GM12878 (cell line): ENCODE data around the gene IDS. TPM values are rescaled to one million over a fixed set of nuclear protein-coding genes. Genes with fewer than 3 reads are reported as not detected.

Experiments
- ATAC-seq: fragments of 200-7000 bp; cut with Tn5 transposase; 3 replicates; pipeline ENCODE4 v1.9.1; 2020; ENCODE audit warnings: mild to moderate bottlenecking, moderate library complexity
- BruUV-seq: library from RNA; stranded (reverse); fragments of 400-500 nt; replicated peaks from 2 replicates; lab custom pipeline; 2021; lab: Mats Ljungman, UMichigan
- CTCF ChIA-PET: fragments of 300-600 bp; sonication (Branson Sonifier 250); formaldehyde crosslinking; extraction: SDS; loops from one replicate; lab custom pipeline; 2021; ENCODE audit warnings: inconsistent platforms; lab: Yijun Ruan, JAX
- POLR2A ChIA-PET: fragments of 350-600 bp; formaldehyde crosslinking; extraction: SDS; loops from one replicate; lab custom pipeline; 2021; ENCODE audit warnings: inconsistent platforms; lab: Charles Lee
- RAD21 ChIA-PET: fragments of 300-600 bp; sonication (Branson Sonifier 250); formaldehyde crosslinking; loops from one replicate; lab custom pipeline; 2023; ENCODE audit warnings: antibody characterized with exemption; ENCODE audit not compliant: unreplicated experiment; lab: Charles Lee
- SMC1A ChIA-PET: fragments of 300-600 bp; sonication (Branson Sonifier 250); formaldehyde crosslinking; loops from one replicate; lab custom pipeline; 2023; ENCODE audit not compliant: unreplicated experiment, uncharacterized antibody; lab: Charles Lee
- DNase-seq: peaks from one replicate; pipeline ENCODE4 v3.0.0-alpha.2; 2011; ENCODE audit warnings: low read depth, low spot score
- FAIRE-seq: peaks from 3 replicates; lab custom pipeline; 2011; peaks lifted over from hg19 to GRCh38; lab: Jason Lieb, UNC
- H2AFZ ChIP-seq: 2 replicates; pipeline ENCODE4 v1.6.0; 2011; ENCODE audit warnings: low read depth, low read length, control low read depth; ENCODE audit not compliant: control insufficient read depth
- H3K27ac ChIP-seq: 2 replicates; pipeline ENCODE4 v1.5.1; 2011; ENCODE audit warnings: control low read depth; ENCODE audit not compliant: control insufficient read depth, insufficient read depth
- H3K27me3 ChIP-seq, 2 experiments: replicated peaks in 1 of 2; 2 replicates each; pipeline versions ENCODE4 v1.6.0 to v1.6.1; 2011; ENCODE audit warnings: low read length in 1 of 2; ENCODE audit not compliant: control insufficient read depth in 2 of 2, insufficient read depth in 2 of 2
- H3K36me3 ChIP-seq, 2 experiments: 2 replicates each; pipeline ENCODE4 v1.5.1; 2011; ENCODE audit warnings: low read length in 1 of 2; ENCODE audit not compliant: control insufficient read depth in 2 of 2, insufficient read depth in 2 of 2
- H3K4me1 ChIP-seq: 2 replicates; pipeline ENCODE4 v1.6.1; 2011; ENCODE audit warnings: mild to moderate bottlenecking, low read length, moderate library complexity, mixed read lengths; ENCODE audit not compliant: control insufficient read depth, insufficient read depth
- H3K4me2 ChIP-seq: 2 replicates; pipeline ENCODE4 v1.6.0; 2011; ENCODE audit warnings: control low read depth; ENCODE audit not compliant: control insufficient read depth, insufficient read depth
- H3K4me3 ChIP-seq: fragments of 200-600 bp; sonication (generic); 2 replicates; pipeline ENCODE4 v1.5.1; 2016
- H3K79me2 ChIP-seq: 2 replicates; pipeline ENCODE4 v1.6.0; 2011; ENCODE audit warnings: low read length; ENCODE audit not compliant: control insufficient read depth, insufficient read depth
- H3K9ac ChIP-seq: 2 replicates; pipeline ENCODE4 v1.8.0; 2011; ENCODE audit warnings: low read length, control low read depth, mixed read lengths; ENCODE audit not compliant: control insufficient read depth, insufficient read depth
- H3K9me3 ChIP-seq: replicated peaks from 3 replicates; pipeline ENCODE4 v1.5.1; 2011; ENCODE audit warnings: mild to moderate bottlenecking, low read length; ENCODE audit not compliant: control insufficient read depth, insufficient read depth
- H4K20me1 ChIP-seq: 2 replicates; pipeline ENCODE4 v1.6.0; 2011; ENCODE audit not compliant: control insufficient read depth, insufficient read depth
- ATF7 ChIP-seq: fragments of 450-650 bp; IDR thresholded peaks from 2 replicates; pipeline ENCODE4 v1.6.1; 2016; ENCODE audit warnings: low read depth, mild to moderate bottlenecking
- BRCA1 ChIP-seq: IDR thresholded peaks from 2 replicates; pipeline ENCODE4 v1.6.1; 2011; ENCODE audit warnings: low read depth, low read length, improper control_type of control experiment
- CHD1 ChIP-seq: IDR thresholded peaks from 2 replicates; pipeline ENCODE4 v1.6.1; 2012; ENCODE audit warnings: low read depth, low read length, improper control_type of control experiment
- E2F4 ChIP-seq: IDR thresholded peaks from 2 replicates; pipeline ENCODE4 v1.6.1; 2012; ENCODE audit warnings: low read depth, low read length, improper control_type of control experiment
- EGR1 ChIP-seq, 2 experiments: IDR thresholded peaks; 1 replicate in 1 of 2; 2 replicates in 1 of 2; pipeline ENCODE4 v1.6.1; 2011 to 2012; ENCODE audit warnings: low read depth in 2 of 2, low read length in 2 of 2, borderline replicate concordance in 1 of 2, mild to moderate bottlenecking in 1 of 2, moderate library complexity in 1 of 2
- HDAC2 ChIP-seq: fragments of 200-600 bp; sonication (generic); IDR thresholded peaks from 2 replicates; pipeline ENCODE4 v1.6.1; 2017
- IKZF1 ChIP-seq: fragments of 450-650 bp; conservative IDR thresholded peaks from 2 replicates; pipeline ENCODE4 v1.6.1; 2017; ENCODE audit warnings: antibody characterized with exemption, mild to moderate bottlenecking
- NFIC ChIP-seq: IDR thresholded peaks from 2 replicates; pipeline ENCODE4 v1.6.1; 2012; ENCODE audit warnings: low read depth, mild to moderate bottlenecking, inconsistent platforms, low read length, moderate library complexity
- PBX3 ChIP-seq: IDR thresholded peaks from 2 replicates; pipeline ENCODE4 v1.6.1; 2011; ENCODE audit warnings: mild to moderate bottlenecking, low read depth, low read length, moderate library complexity; ENCODE audit not compliant: insufficient replicate concordance
- PKNOX1 ChIP-seq: fragments of 450-650 bp; IDR thresholded peaks from 2 replicates; pipeline ENCODE4 v1.6.1; 2016; ENCODE audit warnings: mild to moderate bottlenecking
- PML ChIP-seq: IDR thresholded peaks from 2 replicates; pipeline ENCODE4 v1.6.1; 2012; ENCODE audit warnings: low read length, inconsistent platforms
- POLR2A ChIP-seq: IDR thresholded peaks from 2 replicates; pipeline ENCODE4 v1.6.1; 2011; ENCODE audit warnings: low read depth, mild to moderate bottlenecking, low read length
- RUNX3 ChIP-seq: IDR thresholded peaks from 2 replicates; pipeline ENCODE4 v1.6.1; 2012; ENCODE audit warnings: low read length, inconsistent platforms
- SPI1 ChIP-seq: IDR thresholded peaks from 2 replicates; pipeline ENCODE4 v1.6.1; 2011; ENCODE audit warnings: low read depth, mild to moderate bottlenecking, low read length, moderate library complexity, borderline replicate concordance; ENCODE audit not compliant: insufficient read depth
- SREBF1 ChIP-seq: IDR thresholded peaks from 2 replicates; pipeline ENCODE4 v1.6.1; 2012; ENCODE audit warnings: mild to moderate bottlenecking, low read length
- STAT3 ChIP-seq: IDR thresholded peaks from 2 replicates; pipeline ENCODE4 v1.6.1; 2011; ENCODE audit warnings: low read depth, low read length, improper control_type of control experiment
- TBL1XR1 ChIP-seq: IDR thresholded peaks from 2 replicates; pipeline ENCODE4 v1.6.1; 2012; ENCODE audit warnings: low read depth, low read length, improper control_type of control experiment
- USF2 ChIP-seq: IDR thresholded peaks from 2 replicates; pipeline ENCODE4 v1.6.1; 2011; ENCODE audit warnings: low read depth, low read length, improper control_type of control experiment, borderline replicate concordance
- ZNF24 ChIP-seq: fragments of 450-650 bp; IDR thresholded peaks from 2 replicates; pipeline ENCODE4 v1.6.1; 2017; ENCODE audit warnings: antibody characterized with exemption, mild to moderate bottlenecking
- ZNF274 ChIP-seq: IDR thresholded peaks from one replicate; pipeline ENCODE4 v1.8.0; 2011; ENCODE audit not compliant: insufficient read length, insufficient read depth
- WGBS: methylation state at CpG from one replicate; pipeline ENCODE4 v1.1.6; 2016; ENCODE audit warnings: low lambda C conversion rate; ENCODE audit not compliant: insufficient replicate concordance, insufficient coverage; ENCODE audit errors: missing lambda C conversion rate; 5-methylcytosine and 5-hydroxymethylcytosine counted together
- in situ Hi-C: fragments of 300-500 bp; cut with MboI; formaldehyde crosslinking; loops from 9 replicates; pipeline ENCODE4 v1.14.3; 2018; ENCODE audit warnings: mixed read lengths
- intact Hi-C: fragments of 100-400 bp; cut with micrococcal nuclease; formaldehyde crosslinking; loops from one replicate; pipeline ENCODE4 v1.14.2; 2022; ENCODE audit not compliant: unreplicated experiment
- polyA plus RNA-seq, 11 experiments: library from polyadenylated mRNA; depleted of rRNA in 4 of 11; unstranded in 6 of 11; stranded (reverse) in 5 of 11; fragments of >200 nt; fragmentation: Nextera tagmentation in 4 of 11; fragmentation: Illumina TruSeq in 1 of 11; extraction: Ambion mirVana in 4 of 11; extraction: Trizol in 1 of 11; gene quantifications; 1 replicate in 1 of 11; 2 replicates in 10 of 11; pipeline versions ENCODE4 v1.2.1 to v1.2.3, GENCODE V29; 2011 to 2016; ENCODE audit warnings: inconsistent platforms in 2 of 11, missing spikeins in 2 of 11, low read depth in 1 of 11
- total RNA-seq, 4 experiments: library from RNA; depleted of rRNA in 3 of 4; stranded (reverse); fragments of >200 nt in 3 of 4; fragmentation: Illumina TruSeq in 1 of 4; extraction: Trizol in 1 of 4; gene quantifications; 2 replicates each; pipeline versions ENCODE4 v1.2.1 to v1.2.3, GENCODE V29; 2013 to 2021

IDS gene
- total and polyA plus RNA-seq, 10 of the 15 experiments (the other 5 are each of a cell fraction or from before 2014, with no cell fraction given): 6.1 to 79.1 (median 51.7) TPM

- ATAC-seq (peak; percentile 74), DNase-seq (peak; percentile 83), FAIRE-seq (no peak)
- POLR2A ChIA-PET: interaction anchor here (1.1 to 3.8 kb wide), 7 partner anchors 9 to 400 kb away, joined by 3 to 34 read pairs (median 9); partner anchors contain the start of genes EOLA2 and IDS
- WGBS: 75% methylated on average over 1 of the region's 34 CpGs
- SMC1A ChIA-PET: interaction anchor here (0.6 to 3.4 kb wide), 11 partner anchors 8 to 1316 kb away, joined by 3 to 16 read pairs (median 4); partner anchors contain the start of gene IDS
- BruUV-seq: no TSS peak
- intact Hi-C loops: loop anchor here (1.0 to 10.0 kb wide), 6 partner anchors 27 to 1025 kb away; partner anchors contain the start of genes IDS, MTM1 and TMEM185A
- RAD21 ChIA-PET: interaction anchor here (0.8 to 3.2 kb wide), 13 partner anchors 8 to 399 kb away, joined by 3 to 49 read pairs (median 8); partner anchors contain the start of genes EOLA2 and IDS
- H3K79me2 ChIP-seq: peaks cover 9% of the 10 kb centered on the region
- in situ Hi-C loops: no loop called here
- H2AFZ ChIP-seq: peak overlapping the region; percentile 39; the same call in 1 of the 2 replicates
- no peaks in the 10 kb centered on the region for H3K27me3 ChIP-seq
- peak overlapping the region; percentile 44; the same call in 1 of the 2 replicates for H3K4me3 ChIP-seq
- peak overlapping the region; percentile 60 for H3K4me2 ChIP-seq
- CTCF ChIA-PET: interaction anchor here (0.7 to 2.7 kb wide), 6 partner anchors 9 to 401 kb away, joined by 3 to 29 read pairs (median 10); partner anchors contain the start of gene IDS
- no peaks in the 10 kb centered on the region for H3K9me3 ChIP-seq
- peaks cover 4% of the 10 kb centered on the region; the same call in 1 of the 2 replicates for H3K4me1 ChIP-seq
- no peaks in the 10 kb centered on the region for H4K20me1 ChIP-seq
- H3K36me3 ChIP-seq: no peaks in the 10 kb centered on the region
- H3K27ac ChIP-seq: peak overlapping the region; percentile 18; the same call in 1 of the 2 replicates
- no peak overlapping the region; the same call in 1 of the 2 replicates for H3K9ac ChIP-seq
- TF ChIP-seq TBL1XR1 (no peak), PML (no peak), ZNF274 (no peak), PBX3 (no peak), ZNF24 (no peak), BRCA1 (no peak), SREBF1 (no peak), USF2 (no peak), RUNX3 (peak; percentile 6; the same call in 1 of the 2 replicates), POLR2A (no peak; the same call in 1 of the 2 replicates), SPI1 (peak; percentile 21; the same call in 1 of the 2 replicates), NFIC (no peak), E2F4 (no peak), EGR1 (IDR thresholded peaks at IDR 0.05; ENCODE audit: borderline replicate concordance in 1 of 2, low read depth in 2 of 2, low read length in 2 of 2) (0 out of 3 replicates have a peak, but pooled peaks of 1 of the 2 experiments have one; percentile 33), STAT3 (no peak), CHD1 (no peak), ATF7 (peak; percentile 23; the same call in 1 of the 2 replicates), PKNOX1 (no peak), HDAC2 (no peak), IKZF1 (no peak)
Observed at GRCh38 chrX:149539283-149540130, 34.4 kb upstream of the IDS start.
